Tibial nerve (tissue), 4 donors: ENCODE data around the gene EXOG. TPM values are rescaled to one million over a fixed set of nuclear protein-coding genes. Genes with fewer than 3 reads are reported as not detected.

Experiments used
- DNase-seq, 2 donors: peaks; one replicate each; pipeline ENCODE4 v3.0.0-alpha.2; 2019; ENCODE audit warnings: low spot score in 2 of 2
- H3K27ac ChIP-seq, 4 donors: fragments of 200-600 bp; sonication (generic) in 3 of 4; one replicate each; pipeline ENCODE4 v1.5.1; 2017 to 2019; ENCODE audit warnings: mild to moderate bottlenecking in 1 of 4
- H3K27me3 ChIP-seq, 2 donors: fragments of 200-600 bp; sonication (generic) in 1 of 2; one replicate each; pipeline versions ENCODE4 v1.5.1 to v1.6.0; 2017 to 2019
- H3K36me3 ChIP-seq, 3 donors: fragments of 200-600 bp; sonication (generic); one replicate each; pipeline ENCODE4 v1.5.1; 2018 to 2019
- H3K4me1 ChIP-seq, 4 donors: fragments of 200-600 bp; sonication (generic) in 3 of 4; one replicate each; pipeline ENCODE4 v1.5.1; 2017 to 2019
- H3K4me3 ChIP-seq, 4 donors: fragments of 200-600 bp; sonication (generic) in 3 of 4; one replicate each; pipeline ENCODE4 v1.5.1; 2017 to 2019; ENCODE audit warnings: mild to moderate bottlenecking in 1 of 4, moderate library complexity in 1 of 4
- H3K9me3 ChIP-seq, 4 donors: fragments of 200-600 bp; sonication (generic) in 3 of 4; one replicate each; pipeline ENCODE4 v1.5.1; 2017 to 2019
- EP300 ChIP-seq, 2 donors: sonication (generic); formaldehyde crosslinking; IDR thresholded peaks; one replicate each; pipeline ENCODE4 v1.6.1; 2017; ENCODE audit warnings: antibody characterized with exemption in 2 of 2, mild to moderate bottlenecking in 1 of 2
- POLR2A ChIP-seq, 2 donors: fragments of 450-650 bp; IDR thresholded peaks; one replicate each; pipeline ENCODE4 v1.6.1; 2017; ENCODE audit warnings: antibody characterized with exemption in 2 of 2, mild to moderate bottlenecking in 2 of 2, moderate library complexity in 2 of 2
- WGBS, 2 donors: methylation state at CpG; one replicate each; pipeline ENCODE4 v1.1.5; 2018; 5-methylcytosine and 5-hydroxymethylcytosine counted together
- total RNA-seq, 4 donors: library from RNA; depleted of rRNA; stranded (reverse); fragments of >200 nt; gene quantifications; one replicate each; pipeline ENCODE4 v1.1.0, GENCODE V29; 2016
- TF ChIP-seq, protein P1 (sequence below), 5 experiments: fragments of 200-600 bp in 3 of 5; fragments of 450-650 bp in 2 of 5; sonication (generic) in 3 of 5; IDR thresholded peaks; one replicate each; pipeline ENCODE4 v1.5.1; 2016 to 2019; ENCODE audit warnings: antibody characterized with exemption in 5 of 5, mild to moderate bottlenecking in 3 of 5, moderate library complexity in 2 of 5

Gene EXOG
- total RNA-seq, 4 donors from 2014 or later = 9.9 to 21.9 (median 20.9) TPM

DNA sequence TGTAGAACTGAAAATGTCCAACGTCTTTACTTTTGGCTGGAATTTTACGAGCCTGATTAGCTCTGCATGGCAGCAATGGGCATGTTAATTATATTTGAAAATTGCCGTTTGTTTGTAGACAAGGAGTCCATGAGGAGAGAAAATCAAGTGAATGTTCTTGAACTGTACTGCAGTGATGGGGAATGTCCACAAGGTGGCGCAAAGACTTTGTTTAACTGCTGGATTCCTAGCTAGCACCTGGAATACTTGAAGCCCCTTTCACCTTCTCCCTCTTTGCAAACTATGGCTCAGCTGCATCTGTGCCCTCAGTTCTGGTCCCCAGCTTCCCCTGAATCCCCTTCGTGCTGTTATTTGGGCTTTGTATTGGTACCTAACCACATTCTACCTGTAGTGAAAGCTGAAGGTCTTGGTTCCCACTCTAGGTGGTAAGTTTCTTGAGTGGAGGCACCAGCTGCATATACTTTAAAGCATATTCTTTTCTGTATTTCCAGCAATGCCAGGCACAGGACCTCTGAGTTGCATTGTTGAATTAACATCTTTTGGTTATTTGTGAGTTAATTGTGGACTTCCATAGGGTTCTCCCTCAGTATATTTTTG is 25.3 kb downstream of the EXOG start:
- 2 to 6% methylated on average over 5 of the region's 5 CpGs for WGBS, 2 donors
- peak; percentile 43 to 69 for DNase-seq
- Histone ChIP-seq H3K9me3 (no peaks in the 10 kb centered on the region), H3K36me3 (peaks cover 0 to 47% (median 0%) of the 10 kb centered on the region in 3 donors), H3K4me3 (no peak overlapping the region), H3K27me3 (no peaks in the 10 kb centered on the region), H3K4me1 (peaks cover 0 to 5% (median 0%) of the 10 kb centered on the region in 4 donors), H3K27ac (no peak overlapping the region)
- TF ChIP-seq POLR2A (IDR thresholded peaks at IDR 0.05) (no peak), EP300 (IDR thresholded peaks at IDR 0.05) (no peak)
- TF ChIP-seq, protein P1, sequence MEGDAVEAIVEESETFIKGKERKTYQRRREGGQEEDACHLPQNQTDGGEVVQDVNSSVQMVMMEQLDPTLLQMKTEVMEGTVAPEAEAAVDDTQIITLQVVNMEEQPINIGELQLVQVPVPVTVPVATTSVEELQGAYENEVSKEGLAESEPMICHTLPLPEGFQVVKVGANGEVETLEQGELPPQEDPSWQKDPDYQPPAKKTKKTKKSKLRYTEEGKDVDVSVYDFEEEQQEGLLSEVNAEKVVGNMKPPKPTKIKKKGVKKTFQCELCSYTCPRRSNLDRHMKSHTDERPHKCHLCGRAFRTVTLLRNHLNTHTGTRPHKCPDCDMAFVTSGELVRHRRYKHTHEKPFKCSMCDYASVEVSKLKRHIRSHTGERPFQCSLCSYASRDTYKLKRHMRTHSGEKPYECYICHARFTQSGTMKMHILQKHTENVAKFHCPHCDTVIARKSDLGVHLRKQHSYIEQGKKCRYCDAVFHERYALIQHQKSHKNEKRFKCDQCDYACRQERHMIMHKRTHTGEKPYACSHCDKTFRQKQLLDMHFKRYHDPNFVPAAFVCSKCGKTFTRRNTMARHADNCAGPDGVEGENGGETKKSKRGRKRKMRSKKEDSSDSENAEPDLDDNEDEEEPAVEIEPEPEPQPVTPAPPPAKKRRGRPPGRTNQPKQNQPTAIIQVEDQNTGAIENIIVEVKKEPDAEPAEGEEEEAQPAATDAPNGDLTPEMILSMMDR (IDR thresholded peaks at IDR 0.05) = peak; percentile 76 to 86 (median 81)

DNA sequence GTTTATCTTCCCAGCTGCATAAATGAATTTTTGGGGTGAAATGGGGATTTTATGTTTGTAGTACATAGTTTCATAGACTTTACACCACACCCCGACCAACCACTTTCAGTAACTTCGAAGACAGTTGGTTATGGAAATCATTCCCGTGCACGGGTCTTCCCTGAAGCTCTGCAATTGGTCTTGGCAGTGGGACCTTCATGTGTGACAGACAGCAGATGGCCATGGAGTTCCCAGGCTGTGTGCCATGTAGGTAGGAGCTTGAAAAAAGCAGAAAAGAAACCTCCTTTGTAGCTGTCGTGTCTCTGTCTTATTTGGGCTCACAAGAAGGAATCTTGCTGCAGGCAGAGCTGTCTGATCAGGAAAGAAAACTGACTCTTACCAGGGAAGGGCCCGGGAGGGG is 25.9 kb downstream of the EXOG start:
- TF ChIP-seq, protein P1 (IDR thresholded peaks at IDR 0.05) = no peak
- TF ChIP-seq POLR2A (IDR thresholded peaks at IDR 0.05) = no peak
- TF ChIP-seq EP300 (IDR thresholded peaks at IDR 0.05) = no peak
- DNase-seq = no peak
- Histone ChIP-seq H3K27me3 (no peaks in the 10 kb centered on the region), H3K27ac (no peak overlapping the region), H3K4me1 (peaks cover 0 to 5% (median 0%) of the 10 kb centered on the region in 4 donors), H3K4me3 (no peak overlapping the region), H3K9me3 (no peaks in the 10 kb centered on the region), H3K36me3 (peaks cover 0 to 49% (median 0%) of the 10 kb centered on the region in 3 donors)
- 87 to 95% methylated on average over 6 of the region's 6 CpGs for WGBS, 2 donors

DNA sequence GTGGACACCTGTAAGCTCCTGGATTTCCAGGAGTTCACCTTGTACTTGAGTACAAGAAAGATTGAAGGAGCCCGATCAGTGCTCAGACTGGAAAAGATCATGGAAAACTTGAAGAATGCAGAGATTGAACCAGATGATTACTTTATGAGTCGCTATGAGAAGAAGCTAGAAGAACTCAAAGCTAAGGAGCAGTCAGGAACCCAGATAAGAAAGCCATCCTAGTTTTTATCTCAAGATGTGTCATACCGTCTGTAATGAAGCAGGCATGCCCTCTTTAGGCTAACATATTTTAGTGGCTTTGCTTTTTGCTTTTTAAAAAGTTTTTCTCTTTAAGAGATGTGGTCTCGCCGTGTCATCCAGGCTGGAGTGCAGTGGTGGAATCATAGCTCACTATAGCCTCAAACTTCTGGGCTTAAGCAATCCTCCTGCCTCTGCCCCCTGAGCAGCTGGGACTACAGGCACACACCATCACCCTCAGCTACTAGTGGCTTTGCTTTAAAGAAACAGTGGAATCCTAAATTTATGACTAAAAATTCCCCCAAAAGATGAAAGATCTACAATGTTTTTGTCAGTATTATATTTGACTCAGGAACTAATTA is 28.1 kb downstream of the EXOG start:
- 94% methylated on average over 5 of the region's 5 CpGs for WGBS, 2 donors
- Histone ChIP-seq H3K27ac (no peak overlapping the region), H3K36me3 (peaks cover 0 to 62% (median 0%) of the 10 kb centered on the region in 3 donors), H3K27me3 (no peaks in the 10 kb centered on the region), H3K9me3 (no peaks in the 10 kb centered on the region), H3K4me1 (peaks cover 0 to 5% (median 0%) of the 10 kb centered on the region in 4 donors), H3K4me3 (no peak overlapping the region)
- TF ChIP-seq EP300 (IDR thresholded peaks at IDR 0.05) (no peak), POLR2A (IDR thresholded peaks at IDR 0.05) (no peak)
- TF ChIP-seq, protein P1 (IDR thresholded peaks at IDR 0.05) = no peak
- no peak for DNase-seq

DNA sequence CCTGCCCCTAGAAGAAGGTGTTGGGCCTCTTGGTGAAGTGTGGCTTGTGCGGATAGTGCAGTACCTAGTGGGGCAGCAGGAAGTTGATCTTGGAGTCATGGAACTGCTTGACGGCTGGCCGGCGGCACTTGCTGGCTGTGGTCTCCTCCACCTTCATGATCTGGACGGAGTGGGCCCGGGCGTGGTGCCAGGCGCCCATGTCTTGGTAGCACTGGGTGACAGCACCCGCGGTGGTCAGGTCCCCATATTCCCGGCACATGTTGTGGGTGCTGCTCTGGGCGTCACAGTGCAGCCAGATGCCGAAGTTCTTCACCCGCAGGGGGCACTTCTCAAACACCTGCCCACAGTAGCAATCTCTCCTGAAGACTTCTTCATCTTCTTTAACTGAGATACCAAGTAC is 30.7 kb downstream of the EXOG start:
- Histone ChIP-seq H3K9me3 (no peaks in the 10 kb centered on the region), H3K36me3 (peaks cover 0 to 82% (median 0%) of the 10 kb centered on the region in 3 donors), H3K27ac (no peak overlapping the region), H3K27me3 (no peaks in the 10 kb centered on the region), H3K4me1 (peaks cover 0 to 5% (median 0%) of the 10 kb centered on the region in 4 donors), H3K4me3 (no peak overlapping the region)
- DNase-seq = no peak
- 94 to 98% methylated on average over 14 of the region's 14 CpGs for WGBS, 2 donors
- TF ChIP-seq POLR2A (IDR thresholded peaks at IDR 0.05) (no peak), EP300 (IDR thresholded peaks at IDR 0.05) (no peak)
- TF ChIP-seq, protein P1 (IDR thresholded peaks at IDR 0.05) = no peak

DNA sequence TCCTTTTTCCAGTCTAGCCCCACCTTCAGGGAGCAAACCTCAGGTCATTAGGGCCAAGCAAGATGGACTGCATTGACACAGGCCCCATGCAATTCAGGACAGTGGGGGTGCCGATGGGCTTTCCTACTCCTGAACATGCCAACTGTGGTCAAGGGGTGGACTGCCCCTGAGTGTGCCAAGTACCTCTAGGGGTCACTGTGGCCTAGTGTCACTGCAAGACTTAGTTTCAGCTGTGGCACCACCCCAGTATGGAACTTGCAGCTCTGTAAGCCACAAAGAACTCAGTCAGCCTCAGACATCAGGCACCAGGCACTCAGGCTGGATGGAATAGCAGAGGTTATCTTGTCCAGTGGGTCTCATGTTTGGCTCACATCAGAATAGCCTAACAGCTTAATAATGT is 32.3 kb downstream of the EXOG start:
- Histone ChIP-seq H3K36me3 (peaks cover 0 to 82% (median 0%) of the 10 kb centered on the region in 3 donors), H3K27me3 (no peaks in the 10 kb centered on the region), H3K27ac (no peak overlapping the region), H3K9me3 (no peaks in the 10 kb centered on the region), H3K4me3 (no peak overlapping the region), H3K4me1 (no peaks in the 10 kb centered on the region)
- no peak for DNase-seq
- no peak for TF ChIP-seq POLR2A (IDR thresholded peaks at IDR 0.05)
- WGBS, 2 donors = 92 to 100% methylated on average over 1 of the region's 1 CpG
